OCI-LY1 (cell line): ENCODE results near the gene ZXDC.

Experiments
- H2AFZ ChIP-seq: fragments of 200-600 bp; sonication (generic), shearing (Covaris generic); 2 replicates; pipeline ENCODE4 v1.6.0; 2014; ENCODE audit warnings: antibody characterized with exemption, mild to moderate bottlenecking, low read length
- H3F3A ChIP-seq: fragments of 200-600 bp; sonication (generic), shearing (Covaris generic); 2 replicates; pipeline ENCODE4 v1.6.0; 2014; ENCODE audit warnings: mild to moderate bottlenecking, antibody characterized with exemption, low read length, moderate library complexity; ENCODE audit not compliant: insufficient read depth
- H3K27ac ChIP-seq: fragments of 200-600 bp; sonication (generic); 2 replicates; pipeline ENCODE4 v1.5.1; 2014; ENCODE audit warnings: low read length, mixed run types, mild to moderate bottlenecking, low read depth; ENCODE audit not compliant: poor library complexity, severe bottlenecking
- H3K27me3 ChIP-seq: fragments of 200-600 bp; sonication (generic); 2 replicates; pipeline ENCODE4 v1.6.0; 2014; ENCODE audit warnings: antibody characterized with exemption, mild to moderate bottlenecking, low read length, moderate library complexity; ENCODE audit not compliant: insufficient read depth
- H3K36me3 ChIP-seq: fragments of 200-600 bp; sonication (generic); 2 replicates; pipeline ENCODE4 v1.6.1; 2014; ENCODE audit warnings: mild to moderate bottlenecking, antibody characterized with exemption, low read length, moderate library complexity, mixed read lengths; ENCODE audit not compliant: insufficient read depth
- H3K4me1 ChIP-seq: fragments of 200-600 bp; sonication (generic); 2 replicates; pipeline ENCODE4 v1.5.1; 2014; ENCODE audit warnings: mild to moderate bottlenecking, low read length, moderate library complexity; ENCODE audit not compliant: insufficient read depth, severe bottlenecking
- H3K4me2 ChIP-seq: fragments of 200-600 bp; sonication (generic), shearing (Covaris generic); 2 replicates; pipeline ENCODE4 v1.6.1; 2014; ENCODE audit warnings: low read length
- H3K4me3 ChIP-seq: fragments of 200-600 bp; sonication (generic); 2 replicates; pipeline ENCODE4 v1.5.1; 2014; ENCODE audit warnings: low read length, low read depth, mild to moderate bottlenecking, mixed read lengths; ENCODE audit not compliant: poor library complexity, severe bottlenecking
- H3K79me2 ChIP-seq: fragments of 200-600 bp; shearing (Covaris generic); 2 replicates; pipeline ENCODE4 v1.6.1; 2016; ENCODE audit warnings: mixed run types, low read length, mixed read lengths; ENCODE audit not compliant: insufficient read depth
- H3K9ac ChIP-seq: fragments of 200-600 bp; sonication (generic), shearing (Covaris generic); 2 replicates; pipeline ENCODE4 v1.6.1; 2014; ENCODE audit warnings: mild to moderate bottlenecking, low read length, mixed read lengths
- H3K9me2 ChIP-seq: fragments of 200-600 bp; sonication (generic), shearing (Covaris generic); 2 replicates; pipeline ENCODE4 v1.6.1; 2014; ENCODE audit warnings: low read depth, mild to moderate bottlenecking, low read length, mixed read lengths
- H3K9me3 ChIP-seq: fragments of 200-600 bp; shearing (Covaris generic); 2 replicates; pipeline ENCODE4 v1.6.1; 2014; ENCODE audit warnings: low read length, mixed read lengths
- H4K20me1 ChIP-seq: fragments of 200-600 bp; sonication (generic), shearing (Covaris generic); 2 replicates; pipeline ENCODE4 v1.6.0; 2016; ENCODE audit warnings: mild to moderate bottlenecking, low read length; ENCODE audit not compliant: insufficient read depth
- EZH2 ChIP-seq: fragments of 200-600 bp; sonication (generic), shearing (Covaris generic); IDR thresholded peaks from 2 replicates; pipeline ENCODE4 v1.8.0; 2017; ENCODE audit warnings: borderline replicate concordance, mixed run types, mild to moderate bottlenecking, antibody characterized with exemption, low read length, moderate library complexity, mixed read lengths
- TF ChIP-seq, protein P1 (sequence below): fragments of 200-600 bp; sonication (generic), shearing (Covaris generic); IDR thresholded peaks from 2 replicates; pipeline ENCODE4 v1.5.1; 2017; ENCODE audit warnings: mild to moderate bottlenecking, antibody characterized with exemption, low read length, moderate library complexity, mixed read lengths

ZXDC gene

DNA sequence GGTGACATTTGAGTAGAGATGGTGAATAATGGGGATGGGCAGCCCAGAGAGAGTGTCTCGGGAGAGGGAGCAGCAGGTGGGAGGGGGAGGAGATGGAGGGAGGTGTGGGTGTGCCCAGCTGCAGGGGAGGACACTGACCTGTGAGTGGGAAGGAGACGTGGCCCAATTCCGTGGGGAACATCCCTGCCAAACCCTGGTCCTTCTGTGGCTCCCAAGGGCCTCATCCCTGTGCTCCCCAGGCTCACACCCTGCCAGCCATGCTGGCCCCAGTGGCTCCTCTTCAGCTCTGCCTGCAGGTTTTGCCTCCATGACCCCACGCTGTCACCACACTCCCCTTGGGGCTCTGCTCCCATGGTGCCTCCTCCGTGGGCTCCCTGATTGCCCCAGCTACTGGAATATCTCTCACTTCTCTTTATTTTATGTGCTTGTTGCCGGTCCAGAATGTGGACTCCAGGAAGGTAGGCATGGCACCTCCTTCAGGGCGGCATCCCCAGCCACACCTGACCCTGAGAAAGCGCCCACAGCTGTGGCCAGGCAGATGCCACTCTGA, 74.0 kb downstream of the ZXDC start:
- Histone ChIP-seq H3K27ac (no peak overlapping the region), H4K20me1 (no peaks in the 10 kb centered on the region), H3K9me2 (no peaks in the 10 kb centered on the region), H3F3A (no peaks in the 10 kb centered on the region), H3K79me2 (no peaks in the 10 kb centered on the region), H3K4me2 (no peak overlapping the region), H3K9ac (no peak overlapping the region), H3K36me3 (no peaks in the 10 kb centered on the region), H3K4me1 (no peaks in the 10 kb centered on the region), H3K27me3 (no peaks in the 10 kb centered on the region), H3K4me3 (no peak overlapping the region), H2AFZ (no peak overlapping the region), H3K9me3 (no peaks in the 10 kb centered on the region)
- TF ChIP-seq, protein P1, sequence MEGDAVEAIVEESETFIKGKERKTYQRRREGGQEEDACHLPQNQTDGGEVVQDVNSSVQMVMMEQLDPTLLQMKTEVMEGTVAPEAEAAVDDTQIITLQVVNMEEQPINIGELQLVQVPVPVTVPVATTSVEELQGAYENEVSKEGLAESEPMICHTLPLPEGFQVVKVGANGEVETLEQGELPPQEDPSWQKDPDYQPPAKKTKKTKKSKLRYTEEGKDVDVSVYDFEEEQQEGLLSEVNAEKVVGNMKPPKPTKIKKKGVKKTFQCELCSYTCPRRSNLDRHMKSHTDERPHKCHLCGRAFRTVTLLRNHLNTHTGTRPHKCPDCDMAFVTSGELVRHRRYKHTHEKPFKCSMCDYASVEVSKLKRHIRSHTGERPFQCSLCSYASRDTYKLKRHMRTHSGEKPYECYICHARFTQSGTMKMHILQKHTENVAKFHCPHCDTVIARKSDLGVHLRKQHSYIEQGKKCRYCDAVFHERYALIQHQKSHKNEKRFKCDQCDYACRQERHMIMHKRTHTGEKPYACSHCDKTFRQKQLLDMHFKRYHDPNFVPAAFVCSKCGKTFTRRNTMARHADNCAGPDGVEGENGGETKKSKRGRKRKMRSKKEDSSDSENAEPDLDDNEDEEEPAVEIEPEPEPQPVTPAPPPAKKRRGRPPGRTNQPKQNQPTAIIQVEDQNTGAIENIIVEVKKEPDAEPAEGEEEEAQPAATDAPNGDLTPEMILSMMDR: no peak
- TF ChIP-seq EZH2: no peak

DNA sequence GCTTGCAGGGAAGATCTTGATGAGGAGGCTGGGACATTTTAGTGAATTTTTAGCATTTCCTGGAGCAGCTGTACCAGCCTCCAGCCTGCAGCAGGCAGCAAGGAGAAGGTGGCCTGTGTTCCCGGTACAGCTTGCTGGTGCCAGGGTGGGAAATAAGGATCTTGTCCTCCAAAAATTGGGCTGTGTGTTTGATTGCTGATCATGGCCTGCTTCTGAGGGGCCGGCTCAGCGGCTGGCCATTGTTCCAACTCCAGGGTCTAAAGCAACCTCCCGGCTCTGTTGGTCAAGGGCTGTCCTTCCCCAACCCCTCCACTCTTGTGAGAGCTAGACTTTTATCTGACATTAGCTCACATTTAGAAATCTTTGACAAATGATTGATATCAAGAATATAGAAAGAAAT, 75.9 kb downstream of the ZXDC start:
- H3K27me3 ChIP-seq: no peaks in the 10 kb centered on the region
- H3K79me2 ChIP-seq: no peaks in the 10 kb centered on the region
- no peaks in the 10 kb centered on the region for H4K20me1 ChIP-seq
- no peak overlapping the region for H3K4me2 ChIP-seq
- no peaks in the 10 kb centered on the region for H3K4me1 ChIP-seq
- no peak overlapping the region for H3K4me3 ChIP-seq
- H3K36me3 ChIP-seq: no peaks in the 10 kb centered on the region
- H3F3A ChIP-seq: no peaks in the 10 kb centered on the region
- H3K27ac ChIP-seq: no peak overlapping the region
- no peaks in the 10 kb centered on the region for H3K9me3 ChIP-seq
- no peak overlapping the region for H2AFZ ChIP-seq
- no peak overlapping the region for H3K9ac ChIP-seq
- no peaks in the 10 kb centered on the region for H3K9me2 ChIP-seq
- TF ChIP-seq, protein P1: no peak

DNA sequence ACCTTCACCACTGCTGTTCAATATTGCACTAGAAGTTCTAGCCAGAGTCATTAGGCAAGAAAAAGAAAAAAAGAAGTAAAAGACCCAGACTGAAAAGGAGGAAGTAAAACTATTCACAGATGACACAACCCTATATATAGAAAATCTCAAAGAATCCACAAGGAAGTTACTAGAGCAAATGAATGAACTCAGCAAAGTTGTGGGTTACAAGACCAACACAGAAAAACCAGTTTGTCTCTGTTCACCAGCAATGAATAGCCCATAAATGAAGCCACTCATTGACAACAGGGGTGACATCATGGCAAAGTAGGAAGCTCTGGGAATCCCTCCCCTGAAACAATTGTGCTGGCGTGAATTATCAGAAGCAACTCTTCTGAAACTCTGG, 76.3 kb downstream of the ZXDC start:
- Histone ChIP-seq H3K4me1 (no peaks in the 10 kb centered on the region), H3K9ac (no peak overlapping the region), H4K20me1 (no peaks in the 10 kb centered on the region), H3K4me2 (no peak overlapping the region), H3K79me2 (no peaks in the 10 kb centered on the region), H3K36me3 (no peaks in the 10 kb centered on the region), H3K27ac (no peak overlapping the region), H2AFZ (no peak overlapping the region), H3K9me2 (no peaks in the 10 kb centered on the region), H3K4me3 (no peak overlapping the region), H3K9me3 (no peaks in the 10 kb centered on the region), H3F3A (no peaks in the 10 kb centered on the region), H3K27me3 (no peaks in the 10 kb centered on the region)
- no peak for TF ChIP-seq EZH2
- TF ChIP-seq, protein P1: no peak
